GM12878 (cell line): Measurements from ENCODE around the gene PGRMC2. TPM values are rescaled to one million over a fixed set of nuclear protein-coding genes. Genes with fewer than 3 reads are reported as not detected.

Source experiments
- ATAC-seq: fragments of 200-7000 bp; cut with Tn5 transposase; 3 replicates; pipeline ENCODE4 v1.9.1; 2020; ENCODE audit warnings: mild to moderate bottlenecking, moderate library complexity
- BruUV-seq: library from RNA; stranded (reverse); fragments of 400-500 nt; replicated peaks from 2 replicates; lab custom pipeline; 2021; lab: Mats Ljungman, UMichigan
- CTCF ChIA-PET: fragments of 300-600 bp; sonication (Branson Sonifier 250); formaldehyde crosslinking; extraction: SDS; loops from one replicate; lab custom pipeline; 2021; ENCODE audit warnings: inconsistent platforms; lab: Yijun Ruan, JAX
- POLR2A ChIA-PET: fragments of 350-600 bp; formaldehyde crosslinking; extraction: SDS; loops from one replicate; lab custom pipeline; 2021; ENCODE audit warnings: inconsistent platforms; lab: Charles Lee
- RAD21 ChIA-PET: fragments of 300-600 bp; sonication (Branson Sonifier 250); formaldehyde crosslinking; loops from one replicate; lab custom pipeline; 2023; ENCODE audit warnings: antibody characterized with exemption; ENCODE audit not compliant: unreplicated experiment; lab: Charles Lee
- SMC1A ChIA-PET: fragments of 300-600 bp; sonication (Branson Sonifier 250); formaldehyde crosslinking; loops from one replicate; lab custom pipeline; 2023; ENCODE audit not compliant: unreplicated experiment, uncharacterized antibody; lab: Charles Lee
- DNase-seq: peaks from one replicate; pipeline ENCODE4 v3.0.0-alpha.2; 2011; ENCODE audit warnings: low read depth, low spot score
- FAIRE-seq: peaks from 3 replicates; lab custom pipeline; 2011; peaks lifted over from hg19 to GRCh38; lab: Jason Lieb, UNC
- H2AFZ ChIP-seq: 2 replicates; pipeline ENCODE4 v1.6.0; 2011; ENCODE audit warnings: low read depth, low read length, control low read depth; ENCODE audit not compliant: control insufficient read depth
- H3K27ac ChIP-seq: 2 replicates; pipeline ENCODE4 v1.5.1; 2011; ENCODE audit warnings: control low read depth; ENCODE audit not compliant: control insufficient read depth, insufficient read depth
- H3K27me3 ChIP-seq, 2 experiments: replicated peaks in 1 of 2; 2 replicates each; pipeline versions ENCODE4 v1.6.0 to v1.6.1; 2011; ENCODE audit warnings: low read length in 1 of 2; ENCODE audit not compliant: control insufficient read depth in 2 of 2, insufficient read depth in 2 of 2
- H3K36me3 ChIP-seq, 2 experiments: 2 replicates each; pipeline ENCODE4 v1.5.1; 2011; ENCODE audit warnings: low read length in 1 of 2; ENCODE audit not compliant: control insufficient read depth in 2 of 2, insufficient read depth in 2 of 2
- H3K4me1 ChIP-seq: 2 replicates; pipeline ENCODE4 v1.6.1; 2011; ENCODE audit warnings: mild to moderate bottlenecking, low read length, moderate library complexity, mixed read lengths; ENCODE audit not compliant: control insufficient read depth, insufficient read depth
- H3K4me2 ChIP-seq: 2 replicates; pipeline ENCODE4 v1.6.0; 2011; ENCODE audit warnings: control low read depth; ENCODE audit not compliant: control insufficient read depth, insufficient read depth
- H3K4me3 ChIP-seq: fragments of 200-600 bp; sonication (generic); 2 replicates; pipeline ENCODE4 v1.5.1; 2016
- H3K79me2 ChIP-seq: 2 replicates; pipeline ENCODE4 v1.6.0; 2011; ENCODE audit warnings: low read length; ENCODE audit not compliant: control insufficient read depth, insufficient read depth
- H3K9ac ChIP-seq: 2 replicates; pipeline ENCODE4 v1.8.0; 2011; ENCODE audit warnings: low read length, control low read depth, mixed read lengths; ENCODE audit not compliant: control insufficient read depth, insufficient read depth
- H3K9me3 ChIP-seq: replicated peaks from 3 replicates; pipeline ENCODE4 v1.5.1; 2011; ENCODE audit warnings: mild to moderate bottlenecking, low read length; ENCODE audit not compliant: control insufficient read depth, insufficient read depth
- H4K20me1 ChIP-seq: 2 replicates; pipeline ENCODE4 v1.6.0; 2011; ENCODE audit not compliant: control insufficient read depth, insufficient read depth
- IRF4 ChIP-seq: IDR thresholded peaks from 2 replicates; pipeline ENCODE4 v1.6.1; 2011; ENCODE audit warnings: low read depth, low read length
- POU2F2 ChIP-seq: IDR thresholded peaks from 3 replicates; pipeline ENCODE4 v1.6.1; 2011; ENCODE audit warnings: low read depth, mild to moderate bottlenecking, low read length, borderline replicate concordance
- ZNF274 ChIP-seq: IDR thresholded peaks from one replicate; pipeline ENCODE4 v1.8.0; 2011; ENCODE audit not compliant: insufficient read length, insufficient read depth
- WGBS: methylation state at CpG from one replicate; pipeline ENCODE4 v1.1.6; 2016; ENCODE audit warnings: low lambda C conversion rate; ENCODE audit not compliant: insufficient replicate concordance, insufficient coverage; ENCODE audit errors: missing lambda C conversion rate; 5-methylcytosine and 5-hydroxymethylcytosine counted together
- in situ Hi-C: fragments of 300-500 bp; cut with MboI; formaldehyde crosslinking; loops from 9 replicates; pipeline ENCODE4 v1.14.3; 2018; ENCODE audit warnings: mixed read lengths
- intact Hi-C: fragments of 100-400 bp; cut with micrococcal nuclease; formaldehyde crosslinking; loops from one replicate; pipeline ENCODE4 v1.14.2; 2022; ENCODE audit not compliant: unreplicated experiment
- polyA plus RNA-seq, 11 experiments: library from polyadenylated mRNA; depleted of rRNA in 4 of 11; unstranded in 6 of 11; stranded (reverse) in 5 of 11; fragments of >200 nt; fragmentation: Nextera tagmentation in 4 of 11; fragmentation: Illumina TruSeq in 1 of 11; extraction: Ambion mirVana in 4 of 11; extraction: Trizol in 1 of 11; gene quantifications; 1 replicate in 1 of 11; 2 replicates in 10 of 11; pipeline versions ENCODE4 v1.2.1 to v1.2.3, GENCODE V29; 2011 to 2016; ENCODE audit warnings: inconsistent platforms in 2 of 11, missing spikeins in 2 of 11, low read depth in 1 of 11
- total RNA-seq, 4 experiments: library from RNA; depleted of rRNA in 3 of 4; stranded (reverse); fragments of >200 nt in 3 of 4; fragmentation: Illumina TruSeq in 1 of 4; extraction: Trizol in 1 of 4; gene quantifications; 2 replicates each; pipeline versions ENCODE4 v1.2.1 to v1.2.3, GENCODE V29; 2013 to 2021
- TF ChIP-seq, protein P1 (sequence below): fragments of 150-350 bp; IDR thresholded peaks from 2 replicates; pipeline ENCODE4 v1.6.1; 2016; ENCODE audit warnings: low read depth, low read length
- TF ChIP-seq, protein P2 (sequence below): IDR thresholded peaks from 2 replicates; pipeline ENCODE4 v1.6.1; 2012; ENCODE audit warnings: low read depth, low read length, improper control_type of control experiment

PGRMC2 gene
- total and polyA plus RNA-seq, 10 of the 15 experiments (the other 5 are each of a cell fraction or from before 2014, with no cell fraction given): 6.3 to 38.4 (median 12.0) TPM

DNA sequence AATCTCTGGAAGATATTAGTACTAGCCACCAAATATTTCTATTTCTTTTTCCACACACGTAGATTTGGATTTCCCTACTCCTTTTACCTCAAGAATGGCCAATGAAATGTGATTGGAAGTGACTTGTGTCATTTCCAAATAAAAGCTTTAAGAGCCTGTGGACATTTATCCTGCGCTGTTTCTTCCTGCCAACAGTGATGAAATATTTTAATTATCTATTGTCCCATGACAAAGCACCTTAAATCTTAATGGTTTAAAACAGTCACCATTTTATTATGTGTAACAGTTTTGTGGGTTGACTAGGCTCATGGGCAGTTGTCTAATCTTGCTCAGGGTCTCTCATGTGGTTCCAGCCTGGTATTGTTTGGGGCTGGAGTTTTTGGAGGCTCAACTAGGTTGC, 3.5 kb upstream of the PGRMC2 start:
- Histone ChIP-seq H3K9me3 (no peaks in the 10 kb centered on the region), H3K9ac (no peak overlapping the region), H3K4me2 (no peak overlapping the region), H2AFZ (no peak overlapping the region), H3K4me1 (no peaks in the 10 kb centered on the region), H3K27me3 (no peaks in the 10 kb centered on the region), H3K36me3 (no peaks in the 10 kb centered on the region), H3K27ac (no peak overlapping the region), H4K20me1 (no peaks in the 10 kb centered on the region), H3K79me2 (peaks cover 22% of the 10 kb centered on the region), H3K4me3 (no peak overlapping the region)
- in situ Hi-C loops (no loop called here), intact Hi-C loops (no loop called here)
- TF ChIP-seq IRF4: no peak
- TF ChIP-seq, protein P1, sequence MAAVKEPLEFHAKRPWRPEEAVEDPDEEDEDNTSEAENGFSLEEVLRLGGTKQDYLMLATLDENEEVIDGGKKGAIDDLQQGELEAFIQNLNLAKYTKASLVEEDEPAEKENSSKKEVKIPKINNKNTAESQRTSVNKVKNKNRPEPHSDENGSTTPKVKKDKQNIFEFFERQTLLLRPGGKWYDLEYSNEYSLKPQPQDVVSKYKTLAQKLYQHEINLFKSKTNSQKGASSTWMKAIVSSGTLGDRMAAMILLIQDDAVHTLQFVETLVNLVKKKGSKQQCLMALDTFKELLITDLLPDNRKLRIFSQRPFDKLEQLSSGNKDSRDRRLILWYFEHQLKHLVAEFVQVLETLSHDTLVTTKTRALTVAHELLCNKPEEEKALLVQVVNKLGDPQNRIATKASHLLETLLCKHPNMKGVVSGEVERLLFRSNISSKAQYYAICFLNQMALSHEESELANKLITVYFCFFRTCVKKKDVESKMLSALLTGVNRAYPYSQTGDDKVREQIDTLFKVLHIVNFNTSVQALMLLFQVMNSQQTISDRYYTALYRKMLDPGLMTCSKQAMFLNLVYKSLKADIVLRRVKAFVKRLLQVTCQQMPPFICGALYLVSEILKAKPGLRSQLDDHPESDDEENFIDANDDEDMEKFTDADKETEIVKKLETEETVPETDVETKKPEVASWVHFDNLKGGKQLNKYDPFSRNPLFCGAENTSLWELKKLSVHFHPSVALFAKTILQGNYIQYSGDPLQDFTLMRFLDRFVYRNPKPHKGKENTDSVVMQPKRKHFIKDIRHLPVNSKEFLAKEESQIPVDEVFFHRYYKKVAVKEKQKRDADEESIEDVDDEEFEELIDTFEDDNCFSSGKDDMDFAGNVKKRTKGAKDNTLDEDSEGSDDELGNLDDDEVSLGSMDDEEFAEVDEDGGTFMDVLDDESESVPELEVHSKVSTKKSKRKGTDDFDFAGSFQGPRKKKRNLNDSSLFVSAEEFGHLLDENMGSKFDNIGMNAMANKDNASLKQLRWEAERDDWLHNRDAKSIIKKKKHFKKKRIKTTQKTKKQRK: no peak
- TF ChIP-seq, protein P2, sequence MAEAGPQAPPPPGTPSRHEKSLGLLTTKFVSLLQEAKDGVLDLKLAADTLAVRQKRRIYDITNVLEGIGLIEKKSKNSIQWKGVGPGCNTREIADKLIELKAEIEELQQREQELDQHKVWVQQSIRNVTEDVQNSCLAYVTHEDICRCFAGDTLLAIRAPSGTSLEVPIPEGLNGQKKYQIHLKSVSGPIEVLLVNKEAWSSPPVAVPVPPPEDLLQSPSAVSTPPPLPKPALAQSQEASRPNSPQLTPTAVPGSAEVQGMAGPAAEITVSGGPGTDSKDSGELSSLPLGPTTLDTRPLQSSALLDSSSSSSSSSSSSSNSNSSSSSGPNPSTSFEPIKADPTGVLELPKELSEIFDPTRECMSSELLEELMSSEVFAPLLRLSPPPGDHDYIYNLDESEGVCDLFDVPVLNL: no peak
- TF ChIP-seq POU2F2: no peak
- no peak for TF ChIP-seq ZNF274
- CTCF ChIA-PET: interaction anchor here (1.9 kb wide), 1 partner anchor 9 kb away, joined by 7 read pairs; no protein-coding TSS in a partner anchor
- no TSS peak for BruUV-seq
- 93% methylated on average over 2 of the region's 2 CpGs for WGBS
- POLR2A ChIA-PET: no interaction called here
- no peak for ATAC-seq
- no peak for DNase-seq
- RAD21 ChIA-PET: interaction anchor here (0.5 to 1.8 kb wide), 2 partner anchors 8 to 707 kb away, joined by 3 to 6 read pairs; no protein-coding TSS in a partner anchor
- SMC1A ChIA-PET: interaction anchor here (1.1 to 1.9 kb wide), 2 partner anchors 8 to 15 kb away, joined by 4 to 7 read pairs; no protein-coding TSS in a partner anchor
- FAIRE-seq: no peak
